Subcutaneous preadipocyte (primary cell): ENCODE results near the gene CFAP44. TPM values are rescaled to one million over a fixed set of nuclear protein-coding genes. Genes with fewer than 3 reads are reported as not detected.

ENCODE experiments used
- small RNA-seq: library from RNA; depleted of rRNA; stranded (forward); fragments of <200 nt; gene quantifications from one replicate; pipeline ENCODE3, GENCODE V24; 2012
- total RNA-seq: library from RNA; depleted of rRNA; stranded (reverse); fragments of >200 nt; gene quantifications from 2 replicates; pipeline ENCODE4 v1.2.3, GENCODE V29; 2012

The CFAP44 gene
- 2.2 and 3.3 TPM in 2 replicates for total RNA-seq

GRCh38 chr3:113441051-113441770 is at the start of gene CFAP44:
TSS of gene CFAP44 (minus strand) at chr3:113441493. CDS start at chr3:113433664, 7,829 bp downstream.

Small RNA genes within 50 kb of the gene (small RNA-seq; reads per million reads assigned to genes)
- not detected for gene MIR8076

Other genes starting within 250 kb of the CFAP44 start
- 2.2 and 12.9 TPM in 2 replicates for gene BOC, start 229.9 kb downstream of the CFAP44 start, total RNA-seq
- 11.9 and 12.1 TPM in 2 replicates for gene SPICE1, start 73.7 kb upstream of the CFAP44 start, total RNA-seq
- gene SIDT1, start 91.1 kb upstream of the CFAP44 start, total RNA-seq: under 0.01 TPM in 1 of 2 replicates, not detected in the other